ENCODE results near the gene PLCL1. TPM values are rescaled to one million over a fixed set of nuclear protein-coding genes. Genes with fewer than 3 reads are reported as not detected.

PLCL1 gene
- total and polyA plus RNA-seq, 10 of the 15 experiments (the other 5 are each of a cell fraction or from before 2014, with no cell fraction given) = 0.03 to 1.5 (median 0.22) TPM

- Histone ChIP-seq H3K79me2 (ENCODE audit: control insufficient read depth, insufficient read depth, low read length) (no peaks in the 10 kb centered on the region), H3K4me1 (ENCODE audit: control insufficient read depth, insufficient read depth, low read length) (peaks cover 39% of the 10 kb centered on the region), H3K9ac (ENCODE audit: control insufficient read depth, insufficient read depth, low read length) (no peak overlapping the region), H3K27ac (ENCODE audit: control insufficient read depth, insufficient read depth) (peak overlapping the region; percentile 99), H3K36me3 (ENCODE audit: control insufficient read depth in 2 of 2, insufficient read depth in 2 of 2, low read length in 1 of 2) (no peaks in the 10 kb centered on the region), H3K4me3 (no peak overlapping the region), H3K4me2 (ENCODE audit: control insufficient read depth, insufficient read depth) (peak overlapping the region; percentile 3; the same call in 1 of the 2 replicates), H2AFZ (ENCODE audit: control insufficient read depth, low read depth, low read length) (peak overlapping the region; percentile 41; the same call in 1 of the 2 replicates), H4K20me1 (ENCODE audit: control insufficient read depth, insufficient read depth) (no peaks in the 10 kb centered on the region), H3K9me3 (replicated peaks; ENCODE audit: control insufficient read depth, insufficient read depth, low read length) (peaks cover 13% of the 10 kb centered on the region; the same call in 2 of the 3 replicates), H3K27me3 (replicated peaks in 1 of 2; ENCODE audit: control insufficient read depth in 2 of 2, insufficient read depth in 2 of 2, low read length in 1 of 2) (no peaks in the 10 kb centered on the region)
- ChIA-PET POLR2A (interaction anchor here (0.8 to 2.1 kb wide), 5 partner anchors 10 to 115 kb away, joined by 3 to 12 read pairs (median 3); no protein-coding TSS in a partner anchor), SMC1A (ENCODE audit: uncharacterized antibody, unreplicated experiment) (interaction anchor here (0.9 to 8.0 kb wide), 20 partner anchors 7 to 166 kb away, joined by 3 to 168 read pairs (median 4); no protein-coding TSS in a partner anchor), RAD21 (ENCODE audit: unreplicated experiment) (interaction anchor here (0.6 to 5.2 kb wide), 30 partner anchors 7 to 294 kb away, joined by 3 to 30 read pairs (median 4); no protein-coding TSS in a partner anchor), CTCF (interaction anchor here (0.5 to 2.0 kb wide), 9 partner anchors 12 to 197 kb away, joined by 3 to 10 read pairs (median 3); no protein-coding TSS in a partner anchor)
- no peak for DNase-seq (ENCODE audit: low read depth, low spot score)
- no peak for TF ChIP-seq FOS (IDR thresholded peaks at IDR 0.05; ENCODE audit: borderline replicate concordance, extremely low read depth, insufficient read length)
- TF ChIP-seq CHD2 (IDR thresholded peaks at IDR 0.05; ENCODE audit: borderline replicate concordance, low read depth, low read length) = no peak
- no peak for TF ChIP-seq ZNF622 (IDR thresholded peaks at IDR 0.05)
- TF ChIP-seq JUNB (IDR thresholded peaks at IDR 0.05) = peak; percentile 13; the same call in 1 of the 2 replicates
- TF ChIP-seq MYB (IDR thresholded peaks at IDR 0.05; ENCODE audit: borderline replicate concordance, low read depth, low read length) = no peak
- TF ChIP-seq ZBTB4 (CRISPR knock-in tag; IDR thresholded peaks at IDR 0.05) = 0 out of 2 replicates have a peak, but pooled peaks have one; percentile 33
- BruUV-seq (replicated peaks) = no TSS peak
- in situ Hi-C loops (cut with MboI) = no loop called here
- intact Hi-C loops (cut with micrococcal nuclease; ENCODE audit: unreplicated experiment) = no loop called here
- ATAC-seq = peak; percentile 3; the same call in 1 of the 3 replicates
- FAIRE-seq = no peak
- WGBS (ENCODE audit: insufficient coverage, insufficient replicate concordance, low lambda C conversion rate, missing lambda C conversion rate) = 0% methylated on average over 1 of the region's 1 CpG
These were observed 199.8 kb downstream of the PLCL1 start for GRCh38 chr2:198004173-198004572.
